Measurements from ENCODE around the gene BHLHE23.
A peak's percentile ranks its signal among the peaks of the same experiment; 100 is the strongest.

Gene BHLHE23

DNA sequence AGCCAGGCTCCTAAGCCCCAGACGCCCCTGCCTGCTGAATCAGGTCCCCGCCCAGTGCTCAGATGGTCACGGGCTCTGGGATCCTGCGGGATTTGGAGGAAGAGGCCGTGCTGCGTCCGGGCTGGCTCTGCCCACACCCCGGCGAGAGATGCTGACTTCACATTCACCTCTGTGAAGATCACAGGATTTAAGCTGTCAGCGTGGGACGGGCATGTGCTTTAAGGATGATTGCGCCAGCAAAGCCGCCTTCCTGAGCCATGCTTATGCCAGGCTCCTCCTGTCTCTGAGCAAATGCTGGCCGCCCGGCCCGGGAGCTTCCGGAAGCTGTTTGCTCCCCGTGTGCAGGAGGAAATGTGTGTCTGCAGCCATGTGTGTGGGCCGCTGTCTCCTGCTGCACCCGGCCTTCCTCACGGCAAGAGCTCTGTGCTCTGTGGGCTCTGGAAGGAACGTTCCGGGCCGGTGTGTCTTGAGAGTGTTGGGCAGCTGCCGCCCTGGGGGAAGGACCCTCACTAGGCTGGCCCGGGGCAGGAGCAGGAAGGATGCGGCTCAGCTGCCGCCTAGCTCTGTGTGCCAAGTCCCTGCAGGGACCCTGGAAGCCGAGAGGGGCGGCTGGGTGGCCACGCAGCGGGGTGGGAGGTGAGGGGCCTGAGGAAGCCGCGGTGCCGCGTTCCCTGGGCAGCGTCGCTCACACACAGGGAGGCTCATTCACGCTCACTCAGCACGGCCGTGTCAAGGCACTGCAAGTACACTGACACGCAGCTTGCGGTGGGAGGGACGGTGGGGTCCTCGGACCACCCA, 19.0 kb upstream of the BHLHE23 start:
- DNase-seq (ENCODE audit: low read depth in 2 of 2), result no peak

DNA sequence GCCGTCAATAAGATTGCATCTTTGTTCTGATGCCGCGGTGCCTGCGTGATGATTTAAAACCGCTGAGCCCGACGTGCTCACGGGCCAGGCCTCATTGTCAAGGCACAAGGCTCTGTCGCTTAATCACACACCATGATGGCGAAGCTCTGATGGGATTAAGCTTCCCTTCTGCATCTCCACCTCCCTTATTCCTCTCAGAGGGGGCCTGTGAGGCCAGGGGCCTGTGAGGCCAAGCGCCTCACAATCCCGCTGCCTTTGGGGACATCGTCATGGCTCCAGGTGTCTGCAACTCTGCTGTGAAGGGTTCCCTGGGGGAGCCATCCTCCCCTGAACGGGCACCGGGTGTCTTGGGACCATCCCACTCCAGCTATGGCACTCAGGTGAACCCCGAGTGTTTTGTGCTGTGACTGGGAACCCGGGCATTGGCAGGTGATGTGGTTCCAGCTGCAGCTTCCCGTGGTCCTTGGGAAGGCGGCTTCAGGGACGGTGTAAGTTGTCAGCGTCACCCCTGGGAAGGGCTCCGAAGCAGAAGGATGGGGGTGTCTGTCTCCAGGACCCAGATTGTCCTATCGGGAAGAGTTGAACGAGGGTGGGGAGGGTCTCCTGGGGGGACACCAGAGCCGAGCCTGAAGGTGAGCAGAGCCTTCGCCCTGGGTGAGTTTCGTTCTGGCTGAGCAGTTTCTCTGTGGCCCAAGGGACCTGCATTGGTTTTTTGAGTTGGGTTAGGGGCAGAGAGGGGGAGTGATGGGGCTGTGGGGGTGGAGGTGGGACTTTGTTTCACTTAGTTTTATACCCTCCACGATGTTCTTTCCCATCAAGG, 18.0 kb upstream of the BHLHE23 start:
- no peak for DNase-seq (ENCODE audit: low read depth in 2 of 2)

DNA sequence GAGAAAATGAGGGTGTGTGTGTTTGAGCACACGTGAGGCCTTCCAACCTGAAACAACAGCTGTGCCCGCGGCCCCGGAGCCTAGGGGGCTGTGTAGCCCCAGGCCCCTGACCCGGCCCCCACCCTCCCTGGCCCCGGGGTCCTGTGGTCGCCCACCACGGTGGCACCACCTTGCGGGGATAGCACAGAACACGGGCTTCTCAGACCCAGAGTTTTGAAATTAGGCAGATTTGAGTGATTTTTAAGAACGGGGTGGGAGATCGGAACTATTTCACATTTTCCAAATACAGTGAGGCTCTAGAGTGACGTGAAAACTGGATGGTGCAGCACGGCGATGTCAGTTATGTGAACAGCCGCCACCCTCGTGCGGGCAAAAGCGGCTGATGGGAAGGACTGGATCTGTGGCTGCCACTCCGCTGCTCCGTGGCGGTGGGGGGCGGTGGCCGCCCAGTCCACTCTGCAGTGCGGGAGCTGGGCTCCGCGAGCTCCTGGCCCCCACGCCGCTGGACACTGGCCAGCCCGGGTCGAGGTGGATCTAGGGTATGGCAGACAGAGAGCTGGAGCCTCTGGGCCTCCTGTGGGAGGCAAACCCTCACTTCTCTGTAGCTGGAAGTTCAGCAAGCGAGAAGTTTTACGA, 17.3 kb upstream of the BHLHE23 start:
- DNase-seq (ENCODE audit: low read depth in 2 of 2), result no peak

DNA sequence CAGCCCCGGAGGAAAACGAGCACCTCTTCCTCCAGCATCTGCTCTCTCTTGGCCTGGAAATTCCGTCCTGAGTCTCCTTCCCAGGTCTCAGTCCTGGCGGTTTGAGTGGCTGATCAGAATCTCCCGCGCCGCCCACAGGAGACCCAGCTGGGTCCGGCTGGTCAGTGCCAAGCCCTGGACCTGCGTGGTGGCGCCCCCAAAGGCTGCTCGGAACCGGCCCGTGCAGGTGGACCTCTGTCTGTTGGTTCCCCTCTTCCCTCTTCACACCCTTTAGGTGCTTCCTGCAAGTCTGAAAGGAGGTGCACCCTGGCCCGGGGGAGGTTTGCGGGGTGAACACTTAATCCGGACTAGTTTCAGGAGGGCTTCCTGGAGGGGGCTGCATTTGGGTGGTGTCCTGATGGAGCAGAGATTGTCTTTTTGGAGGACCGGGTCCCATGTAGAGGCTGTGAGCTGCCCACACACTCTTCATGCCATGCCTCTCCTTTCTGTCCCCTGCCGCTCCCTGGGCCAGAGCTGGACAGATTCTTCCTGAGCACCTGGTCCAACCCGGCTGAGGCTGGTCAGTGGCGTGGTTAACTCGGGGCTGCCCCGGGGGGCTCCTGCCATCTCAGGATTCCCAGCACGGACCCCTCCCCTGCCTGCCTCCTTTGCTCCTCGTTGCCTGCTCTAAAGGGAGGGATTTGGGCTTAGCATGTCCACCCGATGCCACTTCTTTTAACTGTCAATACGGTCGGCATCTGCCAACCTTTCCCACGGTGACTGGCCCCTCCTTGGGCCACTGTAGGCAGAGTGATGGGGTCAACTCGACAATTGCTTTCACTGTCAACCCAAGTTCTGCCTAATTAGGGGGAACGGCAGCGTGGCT, 16.5 kb upstream of the BHLHE23 start:
- DNase-seq (ENCODE audit: low read depth in 2 of 2), result no peak

DNA sequence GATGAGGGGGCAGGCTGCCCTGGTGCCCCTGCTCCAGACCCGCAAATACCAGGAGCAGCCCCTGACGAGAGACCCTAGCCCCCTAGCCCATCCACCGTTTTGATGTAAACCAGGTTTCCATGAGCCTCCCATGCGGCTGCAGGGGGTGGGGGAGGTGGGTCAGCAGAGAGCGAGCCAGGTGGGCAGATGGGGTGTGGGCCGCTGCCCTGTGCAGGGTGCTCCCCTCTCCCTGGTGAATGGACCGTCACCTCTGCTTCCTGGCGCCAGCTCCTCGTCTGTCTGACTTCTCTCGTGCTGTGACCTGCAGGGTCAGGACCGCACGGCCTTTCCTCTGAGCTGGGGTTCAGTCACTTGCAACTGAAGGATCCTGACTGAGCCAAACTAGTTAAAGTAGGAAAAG, 15.7 kb upstream of the BHLHE23 start:
- no peak for DNase-seq (ENCODE audit: low read depth in 2 of 2)

DNA sequence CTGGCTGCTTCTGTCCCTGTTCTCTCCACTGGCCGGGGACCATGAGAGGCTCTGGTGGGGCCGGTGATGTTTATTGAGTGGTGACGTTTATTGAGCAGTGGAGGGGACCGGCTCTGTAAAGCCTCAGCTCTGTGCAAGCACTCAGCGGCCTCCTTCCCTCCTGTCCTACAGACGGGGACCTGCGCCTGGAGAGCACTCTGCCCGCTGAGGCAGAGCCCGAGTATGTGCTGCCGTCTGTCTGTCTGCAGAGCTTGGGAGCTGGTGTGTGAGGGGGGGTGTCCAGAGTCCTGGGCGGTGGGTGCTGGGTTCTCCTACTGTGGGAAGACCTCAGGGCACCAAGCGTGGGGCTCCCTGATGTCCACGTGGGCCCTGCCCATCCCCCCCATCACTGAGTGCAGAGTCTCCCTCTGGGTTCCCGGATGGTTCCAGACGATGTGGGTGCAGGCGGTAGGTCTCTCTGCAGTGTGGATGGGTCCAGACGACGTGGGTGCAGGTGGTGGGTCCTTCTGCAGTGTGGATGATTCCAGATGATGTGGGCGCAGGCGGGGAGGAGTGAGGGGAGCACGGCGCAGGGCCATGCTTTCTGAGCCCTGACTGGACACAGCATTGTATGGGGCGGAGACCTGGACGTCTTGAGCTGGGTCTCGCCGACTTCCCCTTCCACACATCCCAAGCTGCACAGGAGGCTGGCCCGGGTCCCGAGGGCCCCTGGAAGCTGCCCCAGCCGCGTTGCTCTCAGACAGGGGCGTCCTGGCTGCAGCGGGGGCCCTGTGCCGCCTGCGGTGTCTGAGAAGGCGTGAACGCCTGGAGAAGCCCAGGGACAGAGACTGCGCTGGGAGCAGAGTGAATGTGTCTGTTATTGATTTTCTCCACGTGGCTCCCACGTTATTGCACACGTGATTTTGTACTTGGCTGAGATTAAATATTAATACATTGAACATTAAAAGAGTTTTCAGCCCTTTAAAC, 14.9 kb upstream of the BHLHE23 start:
- DNase-seq (ENCODE audit: low read depth in 2 of 2), result no peak

DNA sequence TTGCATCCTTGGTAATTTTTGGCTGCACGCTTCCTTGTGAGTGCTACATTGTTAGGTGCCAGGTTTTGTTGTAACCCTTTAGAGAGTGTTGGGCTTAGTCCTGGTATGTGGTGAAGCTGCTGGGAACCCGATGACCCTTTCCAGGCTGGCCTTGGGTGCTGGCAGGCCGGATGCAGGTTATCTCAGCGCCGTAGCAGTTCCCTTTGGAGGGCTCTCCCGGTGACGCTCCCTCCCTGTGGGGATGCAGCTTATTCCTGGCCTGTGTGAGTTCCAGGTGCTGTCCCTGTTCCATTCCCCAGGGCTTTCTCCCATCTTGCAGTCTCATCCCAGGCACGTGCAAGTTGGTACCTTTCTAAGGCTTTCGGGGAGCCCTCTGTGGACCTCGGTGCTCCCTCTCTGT, 13.9 kb upstream of the BHLHE23 start:
- DNase-seq (ENCODE audit: low read depth in 2 of 2), result no peak

DNA sequence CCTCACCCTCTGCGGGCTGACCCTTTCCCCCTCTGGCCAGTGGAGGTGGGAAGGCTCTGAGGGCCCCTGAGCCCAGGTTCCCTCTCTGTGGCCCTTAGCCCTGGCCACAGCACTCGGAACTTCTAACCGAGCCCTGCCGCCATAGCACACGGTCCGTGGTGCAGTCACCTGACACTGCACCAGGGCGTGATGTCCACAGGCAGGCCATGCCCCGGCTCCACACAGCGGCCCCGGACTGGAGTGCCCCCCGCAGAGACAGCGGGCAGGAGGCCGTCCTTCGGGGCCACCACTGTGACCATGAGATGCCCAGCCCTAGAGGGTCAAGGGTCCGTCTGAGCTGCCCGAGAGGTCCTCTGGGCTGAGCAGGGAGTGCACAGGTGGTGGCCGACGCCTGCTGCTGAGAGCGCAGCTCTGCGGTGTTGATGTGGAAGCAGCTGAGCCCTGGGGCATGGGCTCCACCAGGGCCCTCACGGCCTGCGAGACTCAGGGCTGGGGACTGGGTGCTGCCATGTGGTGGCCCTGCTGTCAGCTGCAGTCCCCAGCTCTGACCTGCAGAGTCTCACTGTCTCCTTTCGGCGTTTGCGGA, 11.2 kb upstream of the BHLHE23 start:
- DNase-seq (ENCODE audit: low read depth in 2 of 2), result no peak

DNA sequence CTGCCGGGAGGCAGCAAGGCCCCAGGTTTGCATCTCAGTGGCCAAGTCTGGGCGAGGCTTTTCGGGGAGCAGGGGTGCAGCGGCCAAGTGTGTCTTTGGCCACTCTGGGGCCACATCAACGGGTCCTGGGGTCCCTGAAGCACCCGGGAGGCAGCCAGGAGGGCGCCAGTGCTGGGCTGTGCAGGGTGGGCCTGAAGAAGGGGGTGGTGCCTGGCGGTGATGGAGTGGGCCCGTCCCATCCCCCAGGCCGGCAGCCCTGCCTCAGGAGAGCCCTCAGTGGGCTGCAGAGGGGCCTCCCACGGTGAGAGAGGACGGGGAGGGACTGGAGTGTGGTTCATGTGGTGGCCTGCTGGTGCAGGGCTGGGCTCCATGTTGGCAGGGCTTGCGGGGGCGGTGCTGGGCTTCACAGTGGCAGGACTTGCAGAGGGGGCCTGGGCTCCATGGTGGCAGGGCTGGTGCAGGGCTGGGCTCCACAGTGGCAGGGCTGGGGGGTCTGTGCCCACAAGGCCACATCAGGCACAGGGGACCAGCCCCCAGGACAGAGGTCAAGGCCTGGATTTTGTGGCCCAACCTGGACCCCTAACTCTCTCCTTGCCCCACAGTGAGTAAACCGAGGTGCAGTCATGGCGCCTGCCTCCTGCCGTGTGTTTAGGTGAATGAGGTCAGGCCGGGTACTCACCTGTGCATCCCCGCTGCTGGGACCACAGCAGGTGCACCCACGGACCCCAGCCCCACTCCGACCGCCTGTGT, 10.5 kb upstream of the BHLHE23 start:
- no peak for DNase-seq (ENCODE audit: low read depth in 2 of 2)

DNA sequence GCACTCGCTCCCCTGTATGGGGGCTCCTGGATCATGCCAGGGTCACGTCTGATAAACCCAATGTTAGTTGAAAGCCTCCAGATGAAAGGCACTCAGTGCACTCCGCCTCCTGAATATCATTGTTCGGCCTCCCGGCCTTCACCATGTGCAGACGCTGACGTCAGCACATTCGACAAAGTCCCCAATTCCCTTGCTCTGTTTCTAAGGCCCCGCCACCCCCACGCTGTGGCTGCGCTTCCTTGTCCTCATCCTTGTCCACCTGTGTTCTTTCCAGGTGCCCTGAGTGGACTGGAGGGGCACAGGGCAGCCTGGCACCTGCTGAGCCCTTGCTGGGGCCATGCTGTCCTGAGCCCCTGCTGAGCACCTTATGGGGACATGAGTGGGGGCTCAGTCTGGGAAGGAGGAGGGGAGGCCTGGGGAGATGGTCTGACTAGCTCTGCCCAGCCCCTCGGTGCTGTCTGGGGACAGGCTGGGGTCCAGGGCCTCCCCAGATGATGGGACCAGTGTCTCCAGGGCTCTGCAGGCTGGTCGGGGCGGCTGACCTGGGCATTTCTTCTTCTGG, 9.8 kb upstream of the BHLHE23 start:
- DNase-seq (ENCODE audit: low read depth in 2 of 2), result no peak

DNA sequence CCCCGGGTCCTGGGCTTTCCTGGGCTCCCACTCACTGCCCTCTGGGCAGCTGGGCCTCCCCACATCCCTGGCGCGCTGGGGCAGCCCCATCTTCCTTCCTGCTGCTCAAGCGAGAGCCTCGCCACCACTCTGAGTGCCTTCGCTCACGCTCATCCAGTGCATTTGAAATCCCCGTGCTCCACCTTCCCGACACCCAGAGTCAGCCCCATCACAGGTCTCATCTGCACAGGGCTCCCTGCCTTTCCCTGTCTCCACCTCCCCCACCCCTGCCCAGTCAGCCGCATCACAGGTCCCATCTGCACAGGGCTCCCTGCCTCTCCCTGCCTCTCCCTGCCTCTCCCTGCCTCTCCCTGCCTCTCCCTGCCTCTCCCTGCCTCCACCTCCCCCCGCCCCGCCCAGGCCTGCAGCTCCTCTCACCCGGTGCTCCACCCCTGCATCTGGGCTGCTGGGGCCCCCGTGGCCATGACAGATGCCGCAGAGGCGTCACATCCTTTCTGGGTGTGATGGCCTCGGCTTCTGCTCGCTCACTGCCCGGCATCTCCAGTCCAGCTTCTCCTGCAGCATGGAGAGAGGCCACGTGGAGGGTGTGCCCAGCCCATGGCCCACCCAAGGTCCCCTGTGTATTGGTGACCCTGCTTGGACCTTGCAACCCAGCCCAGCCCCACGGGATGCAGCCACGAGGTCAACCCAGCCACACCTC, 9.0 kb upstream of the BHLHE23 start:
- DNase-seq (ENCODE audit: low read depth in 2 of 2), result no peak

DNA sequence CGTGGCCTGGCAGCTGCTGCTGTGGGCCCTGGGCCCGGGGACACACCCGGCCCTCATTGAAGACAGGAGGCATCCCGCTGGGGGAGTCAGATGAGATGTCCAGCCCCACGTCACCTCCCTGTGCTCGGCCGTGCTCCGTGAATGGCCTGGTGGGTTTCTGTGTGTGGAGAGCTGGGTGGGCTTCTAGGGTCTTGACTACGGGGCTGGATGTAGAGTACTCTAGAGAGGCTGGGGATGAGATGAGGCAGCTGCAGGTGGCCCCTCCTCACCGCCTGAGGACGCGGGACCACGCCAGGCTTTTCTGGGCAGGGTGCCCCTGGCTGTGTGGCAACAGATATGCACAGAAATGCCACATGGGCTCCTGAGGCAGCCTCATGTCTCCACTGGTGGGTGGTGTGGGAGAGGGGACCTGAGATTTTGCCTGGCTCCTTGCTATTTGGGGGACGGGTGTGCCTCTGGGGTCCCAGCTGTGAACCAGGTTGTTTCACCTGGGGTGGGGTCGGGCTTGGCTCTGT, 8.4 kb upstream of the BHLHE23 start:
- no peak for DNase-seq (ENCODE audit: low read depth in 2 of 2)

DNA sequence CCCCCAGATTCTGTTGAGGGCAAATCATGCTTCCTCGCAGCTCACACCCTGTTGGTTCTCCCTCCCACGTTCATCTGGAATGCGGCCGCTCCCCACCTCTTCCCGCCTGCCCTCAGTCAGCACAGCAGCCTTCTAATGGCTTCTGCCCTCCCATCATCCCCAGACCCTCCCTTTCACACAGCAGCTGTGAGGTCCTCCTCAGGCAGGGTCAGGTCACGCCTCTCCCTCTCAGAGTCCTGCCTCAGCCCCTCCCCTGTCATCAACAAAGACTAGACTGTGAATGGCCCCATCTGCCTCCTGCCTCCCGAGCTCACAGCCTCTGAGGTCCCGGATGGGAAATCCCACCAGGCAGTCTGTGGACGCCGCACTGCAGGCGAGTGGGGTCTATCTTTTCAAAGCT, 7.9 kb upstream of the BHLHE23 start:
- DNase-seq (ENCODE audit: low read depth in 2 of 2), result no peak

DNA sequence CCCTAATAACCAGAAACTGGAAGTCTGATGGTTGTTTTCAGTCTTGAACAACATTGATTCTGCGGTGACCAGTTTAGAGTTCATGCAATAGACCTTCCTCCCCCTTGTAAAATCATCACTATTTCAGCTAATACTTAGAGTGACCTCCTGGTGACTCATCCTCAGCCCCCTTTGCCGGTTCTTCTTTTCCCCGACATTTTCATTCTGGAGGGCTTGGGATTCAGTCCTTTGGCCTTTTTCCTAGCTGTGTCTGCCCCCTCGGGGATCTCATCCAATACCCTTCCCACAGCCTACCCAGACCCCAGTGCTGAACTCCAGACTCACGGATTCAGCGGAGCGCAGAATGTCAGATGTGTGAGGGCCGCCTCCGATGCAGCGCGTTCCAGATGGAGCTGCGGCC, 7.5 kb upstream of the BHLHE23 start:
- DNase-seq (ENCODE audit: low read depth in 2 of 2), result no peak

DNA sequence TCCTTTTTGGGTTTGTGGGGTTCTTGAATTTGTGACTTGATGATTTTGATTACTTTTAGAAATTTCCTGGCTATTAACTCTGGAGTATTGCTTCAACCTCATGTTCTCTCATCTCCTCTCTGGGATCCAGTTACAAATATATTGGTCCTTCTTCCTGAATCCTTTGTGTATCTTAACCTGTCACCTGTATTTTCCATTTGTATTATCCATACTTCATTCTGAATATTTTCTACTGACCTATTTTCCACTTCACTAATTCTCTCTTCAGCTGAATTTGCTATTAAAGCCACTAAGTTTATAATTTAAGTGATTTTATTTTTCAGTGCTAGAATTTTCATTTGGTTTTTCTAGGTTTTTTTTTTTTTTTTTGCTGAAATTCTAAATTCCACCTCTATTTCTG, 6.4 kb upstream of the BHLHE23 start:
- no peak for DNase-seq (ENCODE audit: low read depth in 2 of 2)

DNA sequence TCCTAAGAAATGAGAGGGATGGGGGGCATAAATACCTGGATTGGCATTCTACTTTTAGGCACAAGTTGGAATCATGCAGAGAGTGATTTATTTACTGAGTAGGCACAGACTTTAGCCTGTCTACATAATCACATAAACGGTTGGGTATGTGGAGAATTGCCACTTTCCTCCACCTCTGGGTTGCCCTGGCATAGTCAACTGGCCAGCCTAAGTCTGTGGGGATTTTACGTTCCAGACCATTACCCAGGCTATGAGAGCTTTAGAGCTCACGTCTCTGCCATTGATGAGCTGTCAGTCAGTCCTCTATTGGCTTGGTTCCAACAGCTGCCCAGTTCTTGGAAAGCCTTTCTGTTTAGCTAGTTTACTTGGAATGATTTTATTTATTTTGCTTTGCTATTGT, 5.0 kb upstream of the BHLHE23 start:
- DNase-seq (ENCODE audit: low read depth in 2 of 2), result no peak

DNA sequence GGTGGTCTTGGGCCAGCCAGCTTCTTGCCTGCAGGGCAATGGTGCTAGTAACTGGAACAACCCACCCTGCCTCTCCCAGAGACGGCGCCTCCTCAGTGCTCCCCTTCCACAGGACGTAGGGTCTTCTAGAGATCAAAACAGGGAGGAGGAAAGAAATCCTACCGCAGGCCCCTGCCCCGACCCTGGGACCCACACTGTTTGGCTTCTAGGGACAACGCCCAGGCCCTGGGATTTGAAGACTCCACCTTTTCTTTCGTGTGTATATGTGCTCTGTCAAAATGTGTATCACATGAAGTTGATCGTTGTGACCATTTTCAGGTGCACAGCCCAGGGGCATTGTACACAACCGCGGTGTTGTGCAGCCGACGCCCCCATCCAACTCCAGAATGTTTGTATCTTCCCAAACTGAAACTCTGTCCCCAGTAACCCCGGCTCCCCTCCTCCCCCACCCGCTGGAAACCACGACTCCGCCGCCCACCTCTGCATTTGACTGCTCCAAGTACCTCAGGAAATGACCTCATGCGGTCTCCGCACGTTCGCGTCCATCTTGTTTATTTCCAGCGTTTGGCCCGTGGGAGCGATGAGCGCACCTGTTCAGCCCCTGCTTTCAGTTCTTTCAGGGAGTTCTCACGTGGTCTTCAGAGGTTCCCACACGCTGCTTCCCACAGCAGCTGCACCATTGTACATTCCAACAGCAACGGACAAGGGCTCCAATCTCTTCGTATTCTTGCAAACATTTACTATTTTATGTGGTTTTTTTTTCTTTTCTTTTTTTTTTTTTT, 3.4 kb upstream of the BHLHE23 start:
- DNase-seq (ENCODE audit: low read depth in 2 of 2), result peak; percentile 58 to 62

All from stimulated activated CD8-positive, alpha-beta memory T cell treated with anti-CD3 and anti-CD28 coated beads, Interleukin-2, amount 100 ng/mL, for 48 hours (primary cell).